Psoas muscle (tissue), 8 donors: Measurements from ENCODE around the gene GDPD3. TPM values are rescaled to one million over a fixed set of nuclear protein-coding genes. Genes with fewer than 3 reads are reported as not detected.

Source experiments
- ATAC-seq, 4 donors: fragments of 200-7000 bp; cut with Tn5 transposase; one replicate each; pipeline ENCODE4 v1.9.1; 2020; ENCODE audit warnings: moderate library complexity in 3 of 4, mild to moderate bottlenecking in 2 of 4
- DNase-seq, 2 donors: peaks; one replicate each; pipeline ENCODE4 v3.0.0-alpha.2; 2020
- H3K27ac ChIP-seq: fragments of 200-600 bp; one replicate; pipeline ENCODE4 v1.8.0; 2022
- H3K27me3 ChIP-seq, 3 donors: fragments of 200-600 bp in 1 of 3; one replicate each; pipeline versions ENCODE4 v1.6.1 to v1.8.0; 2013 to 2022; ENCODE audit warnings: low read length in 2 of 3, mild to moderate bottlenecking in 2 of 3, moderate library complexity in 1 of 3; ENCODE audit not compliant: insufficient read depth in 3 of 3
- H3K36me3 ChIP-seq, 2 donors: fragments of 200-600 bp in 1 of 2; one replicate each; pipeline versions ENCODE4 v1.6.1 to v1.8.0; 2013 to 2022; ENCODE audit warnings: low read depth in 1 of 2, mild to moderate bottlenecking in 1 of 2, moderate library complexity in 1 of 2; ENCODE audit not compliant: insufficient read depth in 1 of 2
- H3K4me1 ChIP-seq: fragments of 200-600 bp; one replicate; pipeline ENCODE4 v1.8.0; 2022
- H3K4me3 ChIP-seq: fragments of 200-600 bp; one replicate; pipeline ENCODE4 v1.8.0; 2022; ENCODE audit warnings: mild to moderate bottlenecking
- H3K9me3 ChIP-seq: fragments of 200-600 bp; one replicate; pipeline ENCODE4 v1.8.0; 2022
- CTCF ChIP-seq: fragments of 200-600 bp; IDR thresholded peaks from one replicate; pipeline ENCODE4 v1.8.0; 2022; ENCODE audit warnings: antibody characterized with exemption
- WGBS, 3 donors: extraction: QIAGEN DNeasy Blood & Tissue Kit; methylation state at CpG; one replicate each; pipeline versions ENCODE4 v1.1.6 to v1.1.7; 2013; 5-methylcytosine and 5-hydroxymethylcytosine counted together
- intact Hi-C, 2 donors: fragments of 100-400 bp; cut with DNase I; formaldehyde crosslinking; loops; one replicate each; pipeline versions ENCODE4 v1.11.0 to v1.14.2; 2022
- polyA plus RNA-seq, 3 donors: library from polyadenylated mRNA; stranded (reverse); fragments of 200-250 nt; gene quantifications; one replicate each; pipeline ENCODE4 v1.2.3, GENCODE V29; 2013
- total RNA-seq, 4 donors: library from RNA; stranded (reverse); fragmentation: NEBNext Ultra II Directional in 2 of 4; extraction: Animal tissue kit (Norgen Biotek cat#: 25700) in 2 of 4; gene quantifications; one replicate each; pipeline versions ENCODE4 v1.2.1 to v1.2.4, GENCODE V29; 2021 to 2023
- donor health status: healthy with polysubstance abuse.
- donor health status: DM: no; HTN: no; CAD: no; lungs with moderate emphysema.
- donor health status: Bipolar disorder and iron deficiency.
- donor health status: healthy.
- donor health status: DM: yes; HTN: yes; CAD: no.
- donor health status: DM: no; HTN: no; CAD: no.
- donor health status: DM: no; HTN: no; CAD: no.
- donor health status: DM: yes; HTN: yes; CAD: no.

The GDPD3 gene
- total and polyA plus RNA-seq, 7 donors = 0.48 to 3.1 (median 0.89) TPM

GRCh38 chr16:30094541-30095165 lies 18.7 kb downstream of the GDPD3 start:
- Histone ChIP-seq H3K9me3 (peaks cover 8% of the 10 kb centered on the region), H3K4me3 (peak overlapping the region; percentile 93), H3K4me1 (peaks cover 34% of the 10 kb centered on the region), H3K36me3 (peaks cover 0 to 24% of the 10 kb centered on the region in 2 donors), H3K27ac (peak overlapping the region; percentile 97), H3K27me3 (no peaks in the 10 kb centered on the region)
- DNase-seq (no peak), ATAC-seq (no peak)
- intact Hi-C loops = loop anchor here in 1 of 2 donors (5.0 to 10.0 kb wide), 3 partner anchors 52 to 310 kb away; partner anchors contain the start of genes CORO1A and ZNF771
- no peak for TF ChIP-seq CTCF
- 66 to 72% (median 69%) methylated on average over 11 of the region's 11 CpGs for WGBS, 3 donors

- intact Hi-C loops = loop anchor here in 1 of 2 donors (5.0 to 10.0 kb wide), 2 partner anchors 50 to 312 kb away; partner anchors contain the start of gene ZNF771
- TF ChIP-seq CTCF = peak; percentile 65
- WGBS, 3 donors = 6 to 17% (median 7%) methylated on average over 22 of the region's 22 CpGs
- H3K4me3 ChIP-seq = peak overlapping the region; percentile 64
- H3K4me1 ChIP-seq = peaks cover 34% of the 10 kb centered on the region
- H3K36me3 ChIP-seq = peaks cover 0 to 24% of the 10 kb centered on the region in 2 donors
- H3K9me3 ChIP-seq = peaks cover 3% of the 10 kb centered on the region
- H3K27me3 ChIP-seq = no peaks in the 10 kb centered on the region
- peak overlapping the region; percentile 97 for H3K27ac ChIP-seq
- DNase-seq (peak; percentile 83 to 90), ATAC-seq (peak; percentile 24 to 69 (median 55))
Observed at GRCh38 chr16:30092373-30093010, 20.8 kb downstream of the GDPD3 start.

GRCh38 chr16:30091474-30092372 lies 21.6 kb downstream of the GDPD3 start, which contains the start of gene TBX6:
TBX6 (minus strand) TSS chr16:30091924; CDS start chr16:30091193, 731 bp downstream.
- ATAC-seq (peak; percentile 89 to 91 (median 90)), DNase-seq (peak; percentile 95 to 97)
- intact Hi-C loops = loop anchor here in 1 of 2 donors (1.0 to 10.0 kb wide), 3 partner anchors 15 to 313 kb away; partner anchors contain the start of gene ZNF771
- Histone ChIP-seq H3K36me3 (peaks cover 0 to 25% of the 10 kb centered on the region in 2 donors), H3K27me3 (no peaks in the 10 kb centered on the region), H3K27ac (peak within 1 kb of the TSS; percentile 97), H3K9me3 (no peaks in the 10 kb centered on the region), H3K4me1 (peaks cover 34% of the 10 kb centered on the region), H3K4me3 (peak within 1 kb of the TSS; percentile 64)
- peak; percentile 78 for TF ChIP-seq CTCF
- WGBS, 3 donors = 1% methylated on average over 63 to 76 of the region's 76 CpGs

GRCh38 chr16:30090610-30091331 lies 22.6 kb downstream of the GDPD3 start:
- peak overlapping the region; percentile 97 for H3K27ac ChIP-seq
- H3K9me3 ChIP-seq = no peaks in the 10 kb centered on the region
- ATAC-seq = no peak
- WGBS, 3 donors = 64 to 72% (median 65%) methylated on average over 23 to 26 of the region's 26 CpGs
- H3K4me3 ChIP-seq = peak overlapping the region; percentile 64
- H3K36me3 ChIP-seq = peaks cover 0 to 31% of the 10 kb centered on the region in 2 donors
- DNase-seq = no peak
- H3K4me1 ChIP-seq = peaks cover 34% of the 10 kb centered on the region
- H3K27me3 ChIP-seq = no peaks in the 10 kb centered on the region
- intact Hi-C loops = loop anchor here in 1 of 2 donors (1.0 to 10.0 kb wide), 3 partner anchors 14 to 314 kb away; partner anchors contain the start of gene ZNF771
- TF ChIP-seq CTCF = no peak
